OCI-M2 (cell line): ENCODE results near the gene POU3F1.

ENCODE experiments used
- DNase-seq: peaks from one replicate; lab custom pipeline; 2025; ENCODE audit not compliant: unreplicated experiment; lab: John Stamatoyannopoulos, UW

The POU3F1 gene

GRCh38 chr1:38074302-38074677 lies 27.7 kb upstream of the POU3F1 start:
- no peak for DNase-seq

- no peak for DNase-seq
These were observed 27.1 kb upstream of the POU3F1 start for GRCh38 chr1:38073534-38074301.

GRCh38 chr1:38072858-38073257 lies 26.3 kb upstream of the POU3F1 start:
- DNase-seq = no peak

GRCh38 chr1:38071312-38072256 lies 25.0 kb upstream of the POU3F1 start:
- no peak for DNase-seq

GRCh38 chr1:38068980-38069340 lies 22.4 kb upstream of the POU3F1 start:
- DNase-seq = no peak

GRCh38 chr1:38068220-38068979 lies 21.8 kb upstream of the POU3F1 start:
- DNase-seq = no peak

- DNase-seq = no peak
These were observed 17.8 kb upstream of the POU3F1 start for GRCh38 chr1:38064197-38064903.

- DNase-seq = no peak
These were observed 17.0 kb upstream of the POU3F1 start for GRCh38 chr1:38063616-38064015.

GRCh38 chr1:38062361-38063288 lies 16.0 kb upstream of the POU3F1 start:
- DNase-seq = no peak

GRCh38 chr1:38061883-38062328 lies 15.3 kb upstream of the POU3F1 start:
- DNase-seq = no peak

- no peak for DNase-seq
These were observed 14.7 kb upstream of the POU3F1 start for GRCh38 chr1:38061290-38061689.

- no peak for DNase-seq
These were observed 13.9 kb upstream of the POU3F1 start for GRCh38 chr1:38060498-38060897.

GRCh38 chr1:38059635-38060250 lies 13.2 kb upstream of the POU3F1 start:
- no peak for DNase-seq

GRCh38 chr1:38055965-38056364 lies 9.4 kb upstream of the POU3F1 start:
- no peak for DNase-seq

GRCh38 chr1:38055398-38055797 lies 8.8 kb upstream of the POU3F1 start:
- no peak for DNase-seq

GRCh38 chr1:38053416-38054091 lies 7.0 kb upstream of the POU3F1 start:
- no peak for DNase-seq

- DNase-seq = no peak
These were observed 6.3 kb upstream of the POU3F1 start for GRCh38 chr1:38052750-38053415.

GRCh38 chr1:38051079-38051543 lies 4.5 kb upstream of the POU3F1 start:
- no peak for DNase-seq
